K562 (cell line): Measurements from ENCODE around the gene ITGAE. TPM values are rescaled to one million over a fixed set of nuclear protein-coding genes. Genes with fewer than 3 reads are reported as not detected.

Experiments used
- DMBX1 ChIP-seq: fragments of 250-450 bp; sonication (Bioruptor Pico); IDR thresholded peaks from 2 replicates; pipeline ENCODE4 v1.8.0; 2022; ENCODE audit warnings: inconsistent platforms, mild to moderate bottlenecking, moderate library complexity, borderline replicate concordance
- HMG20B ChIP-seq: fragments of 250-450 bp; sonication (Bioruptor Pico); IDR thresholded peaks from 2 replicates; pipeline ENCODE4 v1.5.0; 2021; ENCODE audit warnings: mild to moderate bottlenecking
- KLF1 ChIP-seq: fragments of 450-650 bp; IDR thresholded peaks from 2 replicates; pipeline ENCODE4 v1.6.1; 2016; ENCODE audit warnings: missing genetic modification characterization, missing compliant biosample characterization
- RAD21 ChIP-seq, 2 experiments: fragments of 250-450 bp in 1 of 2; fragments of 450-650 bp in 1 of 2; sonication (Bioruptor Pico) in 1 of 2; formaldehyde crosslinking in 1 of 2; IDR thresholded peaks in 1 of 2; conservative IDR thresholded peaks in 1 of 2; 2 replicates each; pipeline versions ENCODE4 v1.4.0 to v1.8.0; 2020 to 2022; ENCODE audit warnings: mild to moderate bottlenecking in 2 of 2, moderate library complexity in 1 of 2
- RBM17 ChIP-seq: fragments of 200-400 bp; formaldehyde crosslinking; IDR thresholded peaks from 2 replicates; pipeline ENCODE4 v1.6.1; 2017; ENCODE audit warnings: low read depth, mild to moderate bottlenecking, low read length, borderline replicate concordance
- RNF219 ChIP-seq: fragments of 250-450 bp; sonication (Bioruptor Pico); IDR thresholded peaks from 2 replicates; pipeline ENCODE4 v1.5.0; 2022; ENCODE audit warnings: mild to moderate bottlenecking
- SAP30 ChIP-seq: fragments of 200-600 bp; sonication (generic); IDR thresholded peaks from 2 replicates; pipeline ENCODE4 v1.6.1; 2012; ENCODE audit warnings: borderline replicate concordance, low read depth, mild to moderate bottlenecking, moderate library complexity, low read length, control low read depth, inconsistent platforms; ENCODE audit not compliant: insufficient read depth, poor library complexity, severe bottlenecking
- SRF ChIP-seq, 2 experiments: fragments of 250-450, 450-650 bp in 1 of 2; sonication (Bioruptor Pico) in 1 of 2; sonication (generic) in 1 of 2; formaldehyde crosslinking; IDR thresholded peaks; 2 replicates each; pipeline versions ENCODE4 v1.5.0 to v1.5.1; 2020 to 2022; ENCODE audit warnings: mild to moderate bottlenecking in 1 of 2, missing genetic modification reagents in 1 of 2
- ZBTB1 ChIP-seq: sonication (generic); formaldehyde crosslinking; IDR thresholded peaks from 2 replicates; pipeline ENCODE4 v1.8.1; 2023; ENCODE audit warnings: missing genetic modification reagents, low read depth, mild to moderate bottlenecking, borderline replicate concordance
- ZFX ChIP-seq: sonication (generic); formaldehyde crosslinking; IDR thresholded peaks from 2 replicates; pipeline ENCODE4 v1.8.0; 2022; ENCODE audit warnings: mild to moderate bottlenecking, missing genetic modification reagents, moderate library complexity
- ZNF197 ChIP-seq: fragments of 200-800 bp; sonication (Bioruptor generic); IDR thresholded peaks from 2 replicates; pipeline ENCODE4 v1.6.1; 2016; ENCODE audit warnings: low read depth, missing genetic modification characterization, missing compliant biosample characterization
- polyA plus RNA-seq, 8 experiments: library from polyadenylated mRNA; depleted of rRNA in 4 of 8; stranded (reverse) in 5 of 8; unstranded in 3 of 8; fragments of >200 nt; fragmentation: Nextera tagmentation in 2 of 8; fragmentation: Illumina TruSeq in 1 of 8; extraction: Ambion mirVana in 2 of 8; extraction: Trizol in 1 of 8; gene quantifications; 2 replicates each; pipeline versions ENCODE4 v1.2.1 to v1.2.3, GENCODE V29; 2011 to 2014; ENCODE audit warnings: inconsistent platforms in 1 of 8, missing spikeins in 1 of 8
- total RNA-seq, 7 experiments: library from RNA; depleted of rRNA in 6 of 7; stranded (reverse); fragments of >200 nt in 6 of 7; fragmentation: Illumina TruSeq in 2 of 7; extraction: Trizol in 2 of 7; gene quantifications; 2 replicates each; pipeline versions ENCODE4 v1.2.1 to v1.2.3, GENCODE V29; 2011 to 2021; ENCODE audit warnings: low replicate concordance in 1 of 7
- TF ChIP-seq, protein P1 (sequence below): fragments of 250-450 bp; sonication (Bioruptor Pico); IDR thresholded peaks from 2 replicates; pipeline ENCODE4 v1.9.0; 2021; ENCODE audit warnings: mild to moderate bottlenecking, inconsistent platforms
- TF ChIP-seq, protein P2 (sequence below): sonication (generic); formaldehyde crosslinking; IDR thresholded peaks from 2 replicates; pipeline ENCODE4 v1.8.0; 2023; ENCODE audit warnings: mild to moderate bottlenecking, missing genetic modification reagents

Gene ITGAE
- total and polyA plus RNA-seq, 9 of the 15 experiments (the other 6 are each of a cell fraction or from before 2014, with no cell fraction given): 14.8 to 160 (median 27.0) TPM

GRCh38 chr17:3691617-3692067, 109.3 kb downstream of the ITGAE start (continued):
- TF ChIP-seq, protein P1, sequence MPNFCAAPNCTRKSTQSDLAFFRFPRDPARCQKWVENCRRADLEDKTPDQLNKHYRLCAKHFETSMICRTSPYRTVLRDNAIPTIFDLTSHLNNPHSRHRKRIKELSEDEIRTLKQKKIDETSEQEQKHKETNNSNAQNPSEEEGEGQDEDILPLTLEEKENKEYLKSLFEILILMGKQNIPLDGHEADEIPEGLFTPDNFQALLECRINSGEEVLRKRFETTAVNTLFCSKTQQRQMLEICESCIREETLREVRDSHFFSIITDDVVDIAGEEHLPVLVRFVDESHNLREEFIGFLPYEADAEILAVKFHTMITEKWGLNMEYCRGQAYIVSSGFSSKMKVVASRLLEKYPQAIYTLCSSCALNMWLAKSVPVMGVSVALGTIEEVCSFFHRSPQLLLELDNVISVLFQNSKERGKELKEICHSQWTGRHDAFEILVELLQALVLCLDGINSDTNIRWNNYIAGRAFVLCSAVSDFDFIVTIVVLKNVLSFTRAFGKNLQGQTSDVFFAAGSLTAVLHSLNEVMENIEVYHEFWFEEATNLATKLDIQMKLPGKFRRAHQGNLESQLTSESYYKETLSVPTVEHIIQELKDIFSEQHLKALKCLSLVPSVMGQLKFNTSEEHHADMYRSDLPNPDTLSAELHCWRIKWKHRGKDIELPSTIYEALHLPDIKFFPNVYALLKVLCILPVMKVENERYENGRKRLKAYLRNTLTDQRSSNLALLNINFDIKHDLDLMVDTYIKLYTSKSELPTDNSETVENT (CRISPR knock-in tag): no peak
- TF ChIP-seq DMBX1 (CRISPR knock-in tag) (no peak), ZBTB1 (CRISPR knock-in tag) (no peak), ZFX (no peak), HMG20B (CRISPR knock-in tag) (no peak), RNF219 (CRISPR knock-in tag) (no peak), SAP30 (no peak), RBM17 (no peak), ZNF197 (no peak), RAD21 (CRISPR knock-in tag; conservative IDR thresholded peaks at IDR 0.05 in 1 of 2, IDR thresholded peaks at IDR 0.05 in 1 of 2) (peak in 1 of 2 experiments; percentile 48; a peak in 2 of 4 replicates), KLF1 (tag) (no peak), SRF (CRISPR knock-in tag; IDR thresholded peaks at IDR 0.05) (no peak)
- TF ChIP-seq, protein P2, sequence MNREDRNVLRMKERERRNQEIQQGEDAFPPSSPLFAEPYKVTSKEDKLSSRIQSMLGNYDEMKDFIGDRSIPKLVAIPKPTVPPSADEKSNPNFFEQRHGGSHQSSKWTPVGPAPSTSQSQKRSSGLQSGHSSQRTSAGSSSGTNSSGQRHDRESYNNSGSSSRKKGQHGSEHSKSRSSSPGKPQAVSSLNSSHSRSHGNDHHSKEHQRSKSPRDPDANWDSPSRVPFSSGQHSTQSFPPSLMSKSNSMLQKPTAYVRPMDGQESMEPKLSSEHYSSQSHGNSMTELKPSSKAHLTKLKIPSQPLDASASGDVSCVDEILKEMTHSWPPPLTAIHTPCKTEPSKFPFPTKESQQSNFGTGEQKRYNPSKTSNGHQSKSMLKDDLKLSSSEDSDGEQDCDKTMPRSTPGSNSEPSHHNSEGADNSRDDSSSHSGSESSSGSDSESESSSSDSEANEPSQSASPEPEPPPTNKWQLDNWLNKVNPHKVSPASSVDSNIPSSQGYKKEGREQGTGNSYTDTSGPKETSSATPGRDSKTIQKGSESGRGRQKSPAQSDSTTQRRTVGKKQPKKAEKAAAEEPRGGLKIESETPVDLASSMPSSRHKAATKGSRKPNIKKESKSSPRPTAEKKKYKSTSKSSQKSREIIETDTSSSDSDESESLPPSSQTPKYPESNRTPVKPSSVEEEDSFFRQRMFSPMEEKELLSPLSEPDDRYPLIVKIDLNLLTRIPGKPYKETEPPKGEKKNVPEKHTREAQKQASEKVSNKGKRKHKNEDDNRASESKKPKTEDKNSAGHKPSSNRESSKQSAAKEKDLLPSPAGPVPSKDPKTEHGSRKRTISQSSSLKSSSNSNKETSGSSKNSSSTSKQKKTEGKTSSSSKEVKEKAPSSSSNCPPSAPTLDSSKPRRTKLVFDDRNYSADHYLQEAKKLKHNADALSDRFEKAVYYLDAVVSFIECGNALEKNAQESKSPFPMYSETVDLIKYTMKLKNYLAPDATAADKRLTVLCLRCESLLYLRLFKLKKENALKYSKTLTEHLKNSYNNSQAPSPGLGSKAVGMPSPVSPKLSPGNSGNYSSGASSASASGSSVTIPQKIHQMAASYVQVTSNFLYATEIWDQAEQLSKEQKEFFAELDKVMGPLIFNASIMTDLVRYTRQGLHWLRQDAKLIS (CRISPR knock-in tag): no peak
